Measurements from ENCODE around the gene SYNM.
A peak's percentile ranks its signal among the peaks of the same experiment; 100 is the strongest.

Gene SYNM

GRCh38 chr15:99123713-99124451 is 19.0 kb downstream of the SYNM start:
- DNase-seq: peak; percentile 96

GRCh38 chr15:99124641-99125040 is 19.8 kb downstream of the SYNM start:
- DNase-seq: no peak

GRCh38 chr15:99125061-99125891 is 20.4 kb downstream of the SYNM start:
- no peak for DNase-seq

GRCh38 chr15:99126131-99126588 is 21.3 kb downstream of the SYNM start:
- DNase-seq: no peak

GRCh38 chr15:99126930-99127329 is 22.1 kb downstream of the SYNM start:
- no peak for DNase-seq

GRCh38 chr15:99127773-99128172 is 22.9 kb downstream of the SYNM start:
- no peak for DNase-seq

- DNase-seq: no peak
These were observed 23.5 kb downstream of the SYNM start for GRCh38 chr15:99128411-99128810.

- DNase-seq: no peak
These were observed 24.8 kb downstream of the SYNM start for GRCh38 chr15:99129644-99130043.

- DNase-seq: no peak
These were observed 25.4 kb downstream of the SYNM start for GRCh38 chr15:99130314-99130713.

- no peak for DNase-seq
These were observed 26.0 kb downstream of the SYNM start for GRCh38 chr15:99130765-99131440.

- no peak for DNase-seq
These were observed 26.7 kb downstream of the SYNM start for GRCh38 chr15:99131441-99132023.

GRCh38 chr15:99132122-99132521 is 27.2 kb downstream of the SYNM start:
- DNase-seq: no peak

GRCh38 chr15:99132634-99133287 is 27.9 kb downstream of the SYNM start:
- no peak for DNase-seq

- DNase-seq: no peak
These were observed 29.5 kb downstream of the SYNM start for GRCh38 chr15:99134317-99134821.

GRCh38 chr15:99135194-99135593 is 30.3 kb downstream of the SYNM start:
- no peak for DNase-seq

GRCh38 chr15:99137111-99137546 is 32.2 kb downstream of the SYNM start:
- DNase-seq: no peak

GRCh38 chr15:99137877-99138276 is 33.0 kb downstream of the SYNM start:
- no peak for DNase-seq

GRCh38 chr15:99138491-99138982 is 33.7 kb downstream of the SYNM start:
- no peak for DNase-seq

GRCh38 chr15:99139276-99139675 is 34.4 kb downstream of the SYNM start:
- no peak for DNase-seq

- no peak for DNase-seq
These were observed 35.7 kb downstream of the SYNM start for GRCh38 chr15:99140590-99140989.

- no peak for DNase-seq
These were observed 37.1 kb downstream of the SYNM start for GRCh38 chr15:99141943-99142342.

GRCh38 chr15:99142562-99142961 is 37.7 kb downstream of the SYNM start:
- no peak for DNase-seq
